ENCODE data around the gene CHURC1.

- TF ChIP-seq, protein P1, sequence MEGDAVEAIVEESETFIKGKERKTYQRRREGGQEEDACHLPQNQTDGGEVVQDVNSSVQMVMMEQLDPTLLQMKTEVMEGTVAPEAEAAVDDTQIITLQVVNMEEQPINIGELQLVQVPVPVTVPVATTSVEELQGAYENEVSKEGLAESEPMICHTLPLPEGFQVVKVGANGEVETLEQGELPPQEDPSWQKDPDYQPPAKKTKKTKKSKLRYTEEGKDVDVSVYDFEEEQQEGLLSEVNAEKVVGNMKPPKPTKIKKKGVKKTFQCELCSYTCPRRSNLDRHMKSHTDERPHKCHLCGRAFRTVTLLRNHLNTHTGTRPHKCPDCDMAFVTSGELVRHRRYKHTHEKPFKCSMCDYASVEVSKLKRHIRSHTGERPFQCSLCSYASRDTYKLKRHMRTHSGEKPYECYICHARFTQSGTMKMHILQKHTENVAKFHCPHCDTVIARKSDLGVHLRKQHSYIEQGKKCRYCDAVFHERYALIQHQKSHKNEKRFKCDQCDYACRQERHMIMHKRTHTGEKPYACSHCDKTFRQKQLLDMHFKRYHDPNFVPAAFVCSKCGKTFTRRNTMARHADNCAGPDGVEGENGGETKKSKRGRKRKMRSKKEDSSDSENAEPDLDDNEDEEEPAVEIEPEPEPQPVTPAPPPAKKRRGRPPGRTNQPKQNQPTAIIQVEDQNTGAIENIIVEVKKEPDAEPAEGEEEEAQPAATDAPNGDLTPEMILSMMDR (conservative IDR thresholded peaks at IDR 0.05; ENCODE audit: low read length) = no peak
- TF ChIP-seq EZH2phosphoT487 (IDR thresholded peaks at IDR 0.05; ENCODE audit: borderline replicate concordance, low read depth, low read length) = no peak
These were observed 58.8 kb downstream of the CHURC1 start for GRCh38 chr14:64973026-64973442.

All from OCI-LY7 (cell line).